Keratinocyte (primary cell): ENCODE data around the gene ZNF248. TPM values are rescaled to one million over a fixed set of nuclear protein-coding genes. Genes with fewer than 3 reads are reported as not detected.

ENCODE experiments used
- DNase-seq: peaks from one replicate; pipeline ENCODE4 v3.0.0-alpha.2; 2011; ENCODE audit warnings: low read depth, missing footprints, low spot score
- FAIRE-seq: peaks from 2 replicates; lab custom pipeline; 2011; peaks lifted over from hg19 to GRCh38; lab: Jason Lieb, UNC
- H2AFZ ChIP-seq: 2 replicates; pipeline ENCODE4 v1.6.0; 2012; ENCODE audit warnings: low read length, control low read depth, inconsistent platforms; ENCODE audit not compliant: control insufficient read depth
- H3K27ac ChIP-seq: 2 replicates; pipeline ENCODE4 v1.5.1; 2011; ENCODE audit warnings: low read length; ENCODE audit not compliant: control insufficient read depth, insufficient read depth
- H3K27me3 ChIP-seq: 3 replicates; pipeline ENCODE4 v1.6.0; 2011; ENCODE audit warnings: low read length; ENCODE audit not compliant: control insufficient read depth, insufficient read depth; ENCODE audit errors: extremely low read depth
- H3K36me3 ChIP-seq, 2 experiments: 2 replicates in 1 of 2; 3 replicates in 1 of 2; pipeline ENCODE4 v1.5.1; 2011; ENCODE audit warnings: low read length in 2 of 2, mild to moderate bottlenecking in 1 of 2; ENCODE audit not compliant: control insufficient read depth in 2 of 2, insufficient read depth in 2 of 2; ENCODE audit errors: extremely low read depth in 1 of 2
- H3K4me1 ChIP-seq: 3 replicates; pipeline ENCODE4 v1.5.1; 2011; ENCODE audit warnings: low read length; ENCODE audit not compliant: control insufficient read depth, insufficient read depth; ENCODE audit errors: extremely low read depth
- H3K4me2 ChIP-seq: 3 replicates; pipeline ENCODE4 v1.6.0; 2011; ENCODE audit warnings: low read depth, low read length; ENCODE audit not compliant: control insufficient read depth, insufficient read depth; ENCODE audit errors: extremely low read depth
- H3K4me3 ChIP-seq, 3 experiments: fragments of 200-600 bp in 1 of 3; sonication (generic) in 1 of 3; 2 replicates in 2 of 3; 3 replicates in 1 of 3; pipeline ENCODE4 v1.5.1; 2011 to 2016; ENCODE audit warnings: low read length in 3 of 3, mild to moderate bottlenecking in 3 of 3, control low read depth in 2 of 3, inconsistent platforms in 1 of 3, low read depth in 1 of 3, mixed read lengths in 1 of 3, mixed run types in 1 of 3, moderate library complexity in 1 of 3; ENCODE audit not compliant: control insufficient read depth in 2 of 3, insufficient read depth in 2 of 3; ENCODE audit errors: extremely low read depth in 1 of 3
- H3K79me2 ChIP-seq: 2 replicates; pipeline ENCODE4 v1.6.0; 2012; ENCODE audit warnings: low read length; ENCODE audit not compliant: control insufficient read depth, insufficient read depth
- H3K9ac ChIP-seq: 3 replicates; pipeline ENCODE4 v1.6.0; 2011; ENCODE audit warnings: low read length; ENCODE audit not compliant: control insufficient read depth, insufficient read depth; ENCODE audit errors: extremely low read depth
- H3K9me1 ChIP-seq: 3 replicates; pipeline ENCODE4 v1.6.0; 2011; ENCODE audit warnings: low read length; ENCODE audit not compliant: control insufficient read depth, insufficient read depth; ENCODE audit errors: extremely low read depth
- H3K9me3 ChIP-seq: 2 replicates; pipeline ENCODE4 v1.5.1; 2012; ENCODE audit warnings: low read depth, low read length; ENCODE audit not compliant: control insufficient read depth
- H4K20me1 ChIP-seq: 3 replicates; pipeline ENCODE4 v1.6.0; 2011; ENCODE audit warnings: low read length; ENCODE audit not compliant: control insufficient read depth, insufficient read depth; ENCODE audit errors: extremely low read depth
- CTCF ChIP-seq, 3 experiments: IDR thresholded peaks in 1 of 3; conservative IDR thresholded peaks in 1 of 3; optimal IDR thresholded peaks in 1 of 3; 2 replicates in 2 of 3; 3 replicates in 1 of 3; pipeline versions ENCODE3 to v1.5.1; 2011; ENCODE audit warnings: low read length in 3 of 3, mild to moderate bottlenecking in 3 of 3, moderate library complexity in 2 of 3, control low read depth in 1 of 3, inconsistent platforms in 1 of 3; ENCODE audit not compliant: insufficient read depth in 2 of 3; ENCODE audit errors: extremely low read depth in 1 of 3
- EZH2 ChIP-seq: IDR thresholded peaks from one replicate; pipeline ENCODE4 v1.6.1; 2012; ENCODE audit warnings: inconsistent platforms, mild to moderate bottlenecking, low read length, moderate library complexity
- dilution Hi-C: fragments of 300-500 bp; cut with MboI; formaldehyde crosslinking; loops from one replicate; pipeline ENCODE4 v1.7.0; 2020; ENCODE audit warnings: low sequenced_read_pairs; ENCODE audit not compliant: extremely low pct_ligation_motif_present
- polyA plus RNA-seq, 5 experiments: library from polyadenylated mRNA; depleted of rRNA in 3 of 5; stranded (reverse) in 3 of 5; stranded (forward) in 1 of 5; unstranded in 1 of 5; fragments of >200 nt; gene quantifications; 1 replicate in 1 of 5; 2 replicates in 3 of 5; 3 replicates in 1 of 5; pipeline versions ENCODE4 v1.2.1 to v1.2.3, GENCODE V29; 2011 to 2012; ENCODE audit warnings: missing spikeins in 2 of 5, low read depth in 1 of 5, low replicate concordance in 1 of 5

The ZNF248 gene
- polyA plus RNA-seq, 1 donor (not counting 4 experiments of a cell fraction or from before 2014, with no cell fraction given): 4.9 TPM

- no peak overlapping the region for H2AFZ ChIP-seq
- no peaks in the 10 kb centered on the region for H4K20me1 ChIP-seq
- no peaks in the 10 kb centered on the region for H3K79me2 ChIP-seq
- DNase-seq: no peak
- H3K4me3 ChIP-seq: no peak overlapping the region
- dilution Hi-C loops: no loop called here
- H3K4me1 ChIP-seq: no peaks in the 10 kb centered on the region
- H3K36me3 ChIP-seq: no peaks in the 10 kb centered on the region
- H3K9ac ChIP-seq: no peak overlapping the region
- no peaks in the 10 kb centered on the region for H3K9me1 ChIP-seq
- TF ChIP-seq CTCF (optimal IDR thresholded peaks at IDR 0.05 in 1 of 3, IDR thresholded peaks at IDR 0.05 in 1 of 3, conservative IDR thresholded peaks at IDR 0.05 in 1 of 3; ENCODE audit: extremely low read depth in 1 of 3, insufficient read depth in 2 of 3, low read length in 3 of 3) (no peak), EZH2 (no peak)
- no peak for FAIRE-seq
- no peaks in the 10 kb centered on the region for H3K9me3 ChIP-seq
- H3K27me3 ChIP-seq: no peaks in the 10 kb centered on the region
- H3K4me2 ChIP-seq: no peak overlapping the region
- H3K27ac ChIP-seq: no peak overlapping the region
Measured at GRCh38 chr10:37765216-37765615, 92.2 kb downstream of the ZNF248 start.

- H3K4me2 ChIP-seq: no peak overlapping the region
- no peak overlapping the region for H3K9ac ChIP-seq
- FAIRE-seq (no peak), DNase-seq (no peak)
- H3K36me3 ChIP-seq: no peaks in the 10 kb centered on the region
- H3K79me2 ChIP-seq: no peaks in the 10 kb centered on the region
- no peaks in the 10 kb centered on the region for H3K27me3 ChIP-seq
- no peak overlapping the region for H3K4me3 ChIP-seq
- H3K27ac ChIP-seq: no peak overlapping the region
- no peaks in the 10 kb centered on the region for H4K20me1 ChIP-seq
- dilution Hi-C loops: no loop called here
- TF ChIP-seq CTCF (optimal IDR thresholded peaks at IDR 0.05 in 1 of 3, IDR thresholded peaks at IDR 0.05 in 1 of 3, conservative IDR thresholded peaks at IDR 0.05 in 1 of 3; ENCODE audit: extremely low read depth in 1 of 3, insufficient read depth in 2 of 3, low read length in 3 of 3) (no peak), EZH2 (no peak)
- H2AFZ ChIP-seq: no peak overlapping the region
- H3K9me3 ChIP-seq: no peaks in the 10 kb centered on the region
- H3K9me1 ChIP-seq: no peaks in the 10 kb centered on the region
- no peaks in the 10 kb centered on the region for H3K4me1 ChIP-seq
Measured at GRCh38 chr10:37763132-37763531, 94.3 kb downstream of the ZNF248 start.
